ENCODE results near the gene DNAJC3. TPM values are rescaled to one million over a fixed set of nuclear protein-coding genes. Genes with fewer than 3 reads are reported as not detected.

Gene DNAJC3
- total RNA-seq, 1 experiment from 2014 or later, result 21.2 TPM

DNA sequence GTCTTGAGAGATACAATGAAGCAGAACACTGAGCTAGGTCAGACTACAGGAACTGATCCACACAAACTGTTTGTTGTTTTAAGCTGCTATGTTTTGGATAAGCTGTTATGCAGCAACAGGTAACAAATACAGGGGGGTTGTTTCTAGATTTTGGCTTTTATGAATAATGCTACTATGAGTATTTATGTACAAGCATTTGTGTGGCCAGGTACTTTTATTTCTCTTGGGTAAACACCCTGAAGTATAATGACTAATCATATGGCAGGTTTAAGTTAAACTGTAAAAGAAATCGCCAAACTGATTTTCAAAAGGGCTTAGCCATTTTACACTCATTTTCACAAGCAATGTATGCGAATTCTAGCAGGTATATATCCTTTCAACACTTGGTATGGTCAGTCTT lies 166.0 kb downstream of the DNAJC3 start:
- no peak overlapping the region for H3K4ac ChIP-seq (ENCODE audit: low read depth, low read length)

More for the DNA sequence above, 166.0 kb downstream of the DNAJC3 start:
- H4K5ac ChIP-seq (ENCODE audit: insufficient read length, low read depth, low read length), result no peak overlapping the region
- no peak overlapping the region for H3K18ac ChIP-seq (ENCODE audit: insufficient read length, low read depth, low read length)
- 0 out of 4 replicates have a peak, but pooled peaks cover 0 to 2% of the 10 kb centered on the region in 2 experiments for H3K4me1 Mint-ChIP-seq
- H3K27ac ChIP-seq (ENCODE audit: insufficient read length, low read depth, low read length), result no peak overlapping the region
- peaks cover 39 to 54% of the 10 kb centered on the region in 2 experiments for H3K9me3 Mint-ChIP-seq
- no peak overlapping the region for H3T11ph ChIP-seq (ENCODE audit: low read length)
- H3K79me1 ChIP-seq (ENCODE audit: insufficient read depth, low read depth, low read length, poor library complexity, severe bottlenecking), result no peaks in the 10 kb centered on the region
- no peak overlapping the region for H2BK15ac ChIP-seq (ENCODE audit: low read depth, low read length)
- no peak overlapping the region for H4K91ac ChIP-seq (ENCODE audit: insufficient read length, low read depth, low read length)
- H2AFZ ChIP-seq (ENCODE audit: low read length), result no peak overlapping the region
- no peak overlapping the region for H3K9ac ChIP-seq (ENCODE audit: extremely low read depth, insufficient read length, low read length)
- H2BK20ac ChIP-seq (ENCODE audit: low read depth, low read length, poor library complexity, severe bottlenecking), result no peak overlapping the region
- no peaks in the 10 kb centered on the region for H3K79me2 ChIP-seq (ENCODE audit: insufficient read depth, low read length)
- no peak overlapping the region for H3K4me2 ChIP-seq (ENCODE audit: insufficient read depth, insufficient read length, low read length)
- no peak overlapping the region for H4K8ac ChIP-seq (replicated peaks; ENCODE audit: insufficient read length, low read depth, low read length)
- H3K23ac ChIP-seq (ENCODE audit: insufficient read length, low read depth, low read length), result no peak overlapping the region
- no peak overlapping the region for H2BK120ac ChIP-seq (ENCODE audit: low read depth, low read length, poor library complexity, severe bottlenecking)
- H3K14ac ChIP-seq (ENCODE audit: insufficient read depth, low read length), result no peak overlapping the region
- H2BK12ac ChIP-seq (ENCODE audit: insufficient read length, low read depth, low read length), result no peak overlapping the region
- H3K36me3 Mint-ChIP-seq (ENCODE audit: insufficient read depth in 1 of 3, low read depth in 3 of 3), result peaks cover 38 to 65% (median 57%) of the 10 kb centered on the region in 3 experiments
- H3K56ac ChIP-seq (ENCODE audit: insufficient read length, low read depth, low read length), result no peak overlapping the region
- no peaks in the 10 kb centered on the region for H3K23me2 ChIP-seq (ENCODE audit: insufficient read length, low read depth, low read length, poor library complexity, severe bottlenecking)
- no peaks in the 10 kb centered on the region for H3K9me3 ChIP-seq (ENCODE audit: control insufficient read depth, low read depth, low read length)
- no peak overlapping the region for H2BK5ac ChIP-seq (ENCODE audit: insufficient read length, low read length)
- no peaks in the 10 kb centered on the region for H4K20me1 ChIP-seq (ENCODE audit: control insufficient read depth, insufficient read depth, insufficient read length)
- WGBS (ENCODE audit: extremely low coverage, insufficient read length, low lambda C conversion rate), result no CpG with 5 or more reads among the region's 2 CpGs
- H2AK5ac ChIP-seq (ENCODE audit: insufficient read length, low read length), result no peak overlapping the region
- no peak overlapping the region for H3K27ac Mint-ChIP-seq
- H3K27me3 Mint-ChIP-seq (ENCODE audit: low read depth), result no peaks in the 10 kb centered on the region
- TF ChIP-seq, protein P1, sequence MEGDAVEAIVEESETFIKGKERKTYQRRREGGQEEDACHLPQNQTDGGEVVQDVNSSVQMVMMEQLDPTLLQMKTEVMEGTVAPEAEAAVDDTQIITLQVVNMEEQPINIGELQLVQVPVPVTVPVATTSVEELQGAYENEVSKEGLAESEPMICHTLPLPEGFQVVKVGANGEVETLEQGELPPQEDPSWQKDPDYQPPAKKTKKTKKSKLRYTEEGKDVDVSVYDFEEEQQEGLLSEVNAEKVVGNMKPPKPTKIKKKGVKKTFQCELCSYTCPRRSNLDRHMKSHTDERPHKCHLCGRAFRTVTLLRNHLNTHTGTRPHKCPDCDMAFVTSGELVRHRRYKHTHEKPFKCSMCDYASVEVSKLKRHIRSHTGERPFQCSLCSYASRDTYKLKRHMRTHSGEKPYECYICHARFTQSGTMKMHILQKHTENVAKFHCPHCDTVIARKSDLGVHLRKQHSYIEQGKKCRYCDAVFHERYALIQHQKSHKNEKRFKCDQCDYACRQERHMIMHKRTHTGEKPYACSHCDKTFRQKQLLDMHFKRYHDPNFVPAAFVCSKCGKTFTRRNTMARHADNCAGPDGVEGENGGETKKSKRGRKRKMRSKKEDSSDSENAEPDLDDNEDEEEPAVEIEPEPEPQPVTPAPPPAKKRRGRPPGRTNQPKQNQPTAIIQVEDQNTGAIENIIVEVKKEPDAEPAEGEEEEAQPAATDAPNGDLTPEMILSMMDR (conservative IDR thresholded peaks at IDR 0.05), result no peak
- H3K27me3 ChIP-seq (ENCODE audit: insufficient read depth, low read length), result no peaks in the 10 kb centered on the region
- DNase-seq, result no peak
- H3K4me1 ChIP-seq (ENCODE audit: insufficient read depth, low read length), result no peaks in the 10 kb centered on the region
- H3K4me3 Mint-ChIP-seq, result no peak overlapping the region

Other genes starting within 250 kb of the DNAJC3 start
- gene CLDN10, start 124.4 kb upstream of the DNAJC3 start, total RNA-seq (2021), result 20.7 and 20.9 TPM in 2 replicates
- 31.5 and 33.6 TPM in 2 replicates for gene DZIP1, start 32.4 kb upstream of the DNAJC3 start, total RNA-seq (2021)

Measured in H9 (cell line).